Activated CD8-positive, alpha-beta memory T cell treated with anti-CD3 and anti-CD28 coated beads for 4 hours (primary cell): ENCODE measurements around the gene SCUBE2.

Experiments used
- DNase-seq, 2 donors: peaks; one replicate each; pipeline ENCODE4 v3.0.0-alpha.2; 2020; ENCODE audit warnings: low read depth in 2 of 2

Gene SCUBE2

DNA sequence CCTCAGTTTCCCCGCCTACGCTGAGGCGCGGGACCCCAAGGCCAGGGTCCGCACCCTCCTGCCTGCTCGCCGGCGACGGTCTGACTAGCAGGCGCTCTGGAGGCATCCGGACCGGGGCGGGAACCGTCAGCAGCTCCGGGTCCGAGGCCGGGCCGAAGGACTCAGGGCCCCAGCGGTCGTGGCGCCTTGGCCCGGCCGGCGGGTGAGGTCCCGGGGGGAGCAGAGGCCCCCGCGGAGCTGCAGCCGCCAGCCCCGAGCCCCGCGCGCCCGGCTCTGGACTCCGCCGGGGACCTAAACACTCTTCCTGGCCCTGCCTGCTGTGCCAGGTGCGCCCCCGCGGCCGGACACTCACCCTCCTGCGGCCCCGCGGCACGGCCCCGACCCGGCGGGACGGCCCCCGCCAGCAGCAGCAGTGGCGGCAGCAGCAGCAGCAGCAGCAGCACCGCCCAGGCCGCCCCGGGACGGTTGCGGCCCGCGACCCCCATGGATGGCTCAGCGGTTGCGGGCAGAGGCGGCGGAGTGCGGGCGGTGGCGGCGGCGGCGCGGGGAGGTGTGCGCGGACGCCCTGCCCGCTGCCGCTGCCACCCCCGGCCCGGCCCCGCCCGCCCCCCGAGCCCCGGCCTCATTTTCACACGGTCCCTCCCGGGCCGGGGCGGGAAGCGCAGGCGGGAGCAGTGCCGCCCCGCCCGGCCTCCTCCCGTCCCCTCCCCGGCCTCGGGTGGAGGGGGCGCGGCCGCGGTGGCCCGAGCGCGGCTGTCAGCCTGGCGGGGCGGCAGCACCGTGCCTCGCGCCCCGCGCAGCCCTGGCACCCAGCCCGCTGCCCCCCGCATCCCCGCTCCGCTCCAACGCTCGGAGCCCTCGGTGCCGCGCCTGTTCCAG is at the start of gene SCUBE2:
TSS of gene SCUBE2 (minus strand) at position 556 of the 879 bp plus-strand sequence. CDS start at position 485, 71 bp downstream.
- DNase-seq, result no peak

DNA sequence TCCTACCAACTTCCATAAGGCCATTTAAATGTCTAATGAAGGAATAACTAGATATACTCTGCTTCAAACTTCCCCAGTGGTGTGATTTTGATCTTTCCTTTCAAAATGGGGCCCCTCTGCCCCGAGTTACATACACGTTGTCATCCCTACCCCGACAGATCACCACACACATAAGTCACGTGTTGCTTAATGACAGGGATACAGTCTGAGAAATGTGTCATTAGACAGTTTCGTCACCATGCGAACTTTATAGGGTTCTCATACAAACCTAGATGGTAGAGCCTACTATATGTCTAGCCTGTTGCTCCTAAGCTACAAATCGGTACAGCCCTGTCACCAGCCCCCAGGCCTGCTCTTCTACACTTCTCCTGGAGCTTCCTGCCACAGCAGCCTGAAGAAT is 49.8 kb upstream of the SCUBE2 start:
- no peak for DNase-seq

DNA sequence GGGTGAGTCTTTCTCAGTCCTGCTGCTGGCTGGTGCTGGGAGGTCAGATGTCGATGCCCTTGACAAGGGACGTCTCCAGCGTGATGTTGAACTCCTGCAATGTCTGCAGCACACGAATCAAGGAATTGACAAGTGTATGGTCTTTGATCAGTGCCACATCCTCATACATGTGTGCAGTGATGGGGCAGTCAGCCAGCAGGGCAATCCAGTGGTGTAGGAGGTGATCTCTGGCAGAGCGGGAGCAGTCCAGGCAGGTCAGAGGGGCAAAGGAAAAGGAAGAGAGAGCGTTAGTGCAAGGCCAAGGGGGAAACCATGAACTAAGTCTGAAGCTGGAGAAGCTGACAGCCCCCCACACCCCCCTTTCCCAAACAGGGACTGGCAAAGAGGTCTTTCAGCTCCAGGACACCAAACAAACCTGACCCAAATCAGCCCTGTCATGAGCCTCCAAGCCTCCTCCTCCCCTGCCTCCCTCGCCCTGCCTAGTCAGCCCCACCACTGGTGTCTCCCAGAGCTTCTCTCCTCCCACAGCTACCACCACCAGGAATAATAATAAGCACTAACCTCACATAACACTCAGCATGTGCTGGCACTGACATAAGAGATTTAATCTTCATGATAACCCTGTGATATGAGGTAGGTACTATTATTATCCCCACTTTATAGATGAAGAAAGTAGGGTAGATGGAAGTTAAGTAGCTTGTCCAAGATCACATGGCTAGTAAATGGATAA is 48.4 kb upstream of the SCUBE2 start:
- DNase-seq, result no peak

DNA sequence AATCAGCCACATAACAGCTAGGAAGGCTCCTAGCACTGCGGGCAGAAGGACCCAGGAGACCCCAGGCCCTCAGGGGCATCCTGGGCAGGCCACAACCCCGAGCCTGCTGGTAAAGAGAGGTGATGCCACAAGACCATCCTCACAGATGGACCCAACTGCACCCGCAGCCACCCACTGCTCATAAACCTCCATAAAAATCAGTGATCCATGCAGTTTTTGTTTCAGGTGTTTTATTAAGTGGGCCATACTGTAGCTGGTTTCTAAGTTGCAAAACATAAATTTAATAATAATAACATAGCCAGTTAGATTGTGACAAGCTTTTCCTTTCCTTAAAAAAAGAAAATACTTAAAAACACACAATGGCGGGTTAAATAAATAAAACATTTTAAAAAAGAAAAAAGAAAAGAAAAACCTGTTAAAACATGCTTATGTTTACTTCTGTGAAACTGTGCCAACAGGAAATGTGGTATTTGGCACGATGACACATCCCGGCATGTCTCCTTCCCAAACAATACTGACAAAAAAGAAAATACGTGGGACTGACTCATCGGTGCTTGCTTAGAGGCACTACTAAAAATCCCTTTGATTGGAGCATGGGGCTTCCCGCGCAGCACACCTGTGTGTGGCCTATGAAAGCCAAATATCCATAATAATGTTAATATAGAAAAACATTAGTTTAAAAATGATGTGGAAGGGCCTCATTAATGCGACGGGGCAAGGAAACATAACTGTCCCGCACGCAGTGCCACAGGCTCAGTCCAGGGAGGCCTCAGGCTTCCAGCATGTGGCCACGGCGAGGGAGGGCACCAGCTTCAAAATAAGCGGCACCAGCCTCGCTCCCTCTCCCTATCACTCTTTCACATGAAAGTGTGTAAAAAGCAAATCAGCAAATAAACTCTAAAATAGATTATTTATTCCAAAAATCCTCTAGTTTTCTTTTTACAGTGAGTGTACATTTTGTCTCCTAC is 47.5 kb upstream of the SCUBE2 start:
- DNase-seq, result no peak

DNA sequence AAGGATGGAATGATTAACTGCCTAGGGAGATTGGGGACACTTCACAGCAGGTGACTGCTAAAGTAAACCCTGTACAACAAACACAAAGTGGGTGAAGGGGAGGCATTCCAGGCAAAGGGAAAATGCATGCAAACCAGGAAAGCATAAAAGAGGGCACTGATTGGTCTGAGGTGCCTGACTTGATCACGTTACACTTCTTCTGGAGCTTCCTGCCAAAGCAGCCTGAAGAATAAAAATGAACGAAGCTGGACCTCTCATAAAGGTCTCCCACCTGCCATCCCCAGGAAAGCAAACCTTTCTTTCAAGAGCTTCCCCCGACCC is 46.7 kb upstream of the SCUBE2 start:
- no peak for DNase-seq

DNA sequence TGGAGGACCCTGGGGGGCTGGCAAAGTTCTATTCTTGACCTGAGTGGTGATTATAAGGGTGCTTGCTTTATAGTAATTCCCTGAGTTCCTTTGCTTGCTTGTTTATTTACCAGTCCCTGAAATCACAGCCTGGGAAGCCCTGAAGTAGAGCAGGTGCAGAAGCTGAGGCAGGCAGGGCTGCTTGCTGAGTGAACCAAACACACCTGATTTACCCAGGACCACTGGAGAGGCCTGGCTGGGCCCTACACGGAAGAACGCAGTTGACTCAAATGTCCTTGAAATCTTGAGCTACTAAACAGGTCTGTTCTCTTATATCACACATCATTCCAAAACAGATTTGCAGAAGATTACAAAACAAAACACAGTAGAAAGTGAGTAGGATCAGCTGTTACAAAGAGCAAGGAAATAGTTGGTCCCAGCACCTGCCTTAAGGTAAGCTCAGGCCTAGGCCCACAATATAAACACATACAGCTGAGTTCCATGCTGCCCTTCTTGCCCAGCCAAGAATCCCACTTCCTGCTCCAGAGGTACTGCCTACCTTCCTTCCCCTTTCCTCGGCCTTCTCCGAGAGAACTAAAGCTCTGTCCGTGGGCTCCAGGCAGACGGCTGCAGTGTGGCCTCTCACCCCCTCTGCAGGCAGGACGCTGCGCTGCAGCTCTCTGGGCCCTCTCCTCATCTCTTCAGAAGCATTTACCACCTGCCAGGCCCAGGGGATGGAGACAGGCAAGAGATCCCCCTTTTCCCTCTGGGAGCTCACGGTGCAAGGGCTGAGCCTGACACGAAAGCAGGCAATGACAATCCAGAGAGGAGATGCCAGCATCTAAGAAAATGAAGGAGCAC is 46.1 kb upstream of the SCUBE2 start:
- DNase-seq, result peak; percentile 24 to 27

DNA sequence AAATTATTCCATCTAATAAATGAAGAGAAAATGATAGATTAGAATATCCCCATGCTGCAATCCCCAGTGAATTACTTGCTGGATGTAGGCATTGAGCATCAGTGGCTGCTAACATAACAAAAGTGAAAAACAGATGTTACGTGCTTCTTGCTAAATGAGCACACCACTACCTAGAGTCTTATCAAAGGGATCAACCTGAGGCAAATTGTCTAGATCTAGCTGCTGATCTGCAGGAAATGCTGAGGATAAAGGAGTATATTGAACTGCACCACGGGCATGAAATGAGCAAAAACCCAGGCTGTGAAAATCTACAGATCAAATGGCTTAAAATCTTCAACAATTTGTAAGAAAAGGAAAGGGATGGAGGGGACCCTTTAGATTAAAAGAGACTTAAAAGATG is 45.3 kb upstream of the SCUBE2 start:
- no peak for DNase-seq

DNA sequence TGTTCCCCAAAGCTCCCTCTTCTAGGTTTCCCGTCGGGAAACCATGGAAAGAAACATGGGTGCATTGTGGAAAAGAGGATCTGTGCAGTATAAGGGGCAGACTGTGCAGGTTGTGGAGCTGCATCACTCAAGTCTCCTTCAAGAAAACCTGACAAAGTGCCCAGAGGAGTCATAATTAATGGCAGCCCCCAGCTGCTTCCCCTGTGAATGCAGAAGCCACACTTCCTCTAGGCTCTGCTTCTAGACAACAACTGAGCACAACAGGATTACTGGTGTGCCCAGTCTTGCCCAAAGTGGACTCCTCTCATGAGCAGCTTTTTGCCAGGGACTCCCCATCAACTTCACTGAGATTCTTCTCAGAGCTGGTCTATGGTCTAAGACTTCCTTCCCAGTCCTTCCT is 42.6 kb upstream of the SCUBE2 start:
- DNase-seq, result no peak

DNA sequence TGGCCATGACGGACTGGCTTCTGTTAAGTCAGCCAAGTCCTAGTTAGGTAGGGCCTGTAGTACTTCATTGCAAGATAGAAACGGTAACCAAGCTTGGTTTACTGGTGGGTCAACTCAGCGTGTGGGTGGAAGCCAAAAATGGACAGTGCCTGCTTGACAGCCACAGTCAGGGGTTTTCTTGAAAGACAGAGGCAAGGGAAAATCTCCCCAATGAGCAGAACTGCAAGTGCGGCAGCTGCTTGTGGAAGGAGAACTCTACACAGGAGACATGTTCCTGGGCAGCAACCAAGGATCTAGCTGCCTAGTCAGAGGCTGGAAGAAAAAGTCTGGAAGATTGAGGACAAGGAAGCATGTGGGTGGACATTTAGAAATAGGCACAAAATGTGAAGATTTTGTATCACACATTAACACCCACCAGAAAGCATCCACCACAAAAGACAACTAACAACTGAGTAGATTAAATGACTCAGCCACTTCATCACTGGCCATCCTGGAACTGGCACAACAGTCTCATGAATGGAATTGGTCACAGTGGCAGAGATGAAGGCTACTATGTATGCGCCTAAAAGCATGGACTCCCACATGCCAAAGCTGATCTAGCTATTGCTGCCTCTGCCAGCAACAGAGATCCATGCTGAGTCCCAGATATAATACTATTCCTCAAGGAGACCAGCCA is 40.9 kb upstream of the SCUBE2 start:
- no peak for DNase-seq

DNA sequence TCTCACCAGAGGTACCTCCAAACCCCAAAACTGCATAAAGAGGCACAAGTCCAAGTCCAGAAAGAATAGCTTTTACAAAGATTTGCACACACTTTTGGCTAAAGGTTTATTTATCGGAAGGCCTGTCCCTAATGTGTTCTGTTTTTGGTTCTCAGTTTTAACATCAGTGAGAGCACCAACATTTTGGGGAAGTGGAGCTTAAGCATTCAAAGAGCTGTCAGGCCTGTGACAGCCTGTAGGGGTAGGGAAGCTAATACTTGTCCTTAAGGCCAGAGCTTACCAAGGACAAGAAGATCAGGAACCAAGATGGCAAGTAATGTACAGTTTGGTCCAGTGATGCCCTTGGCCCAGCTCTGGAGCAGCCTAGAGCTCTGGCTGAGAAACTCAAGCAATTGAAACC is 38.9 kb upstream of the SCUBE2 start:
- DNase-seq, result no peak

DNA sequence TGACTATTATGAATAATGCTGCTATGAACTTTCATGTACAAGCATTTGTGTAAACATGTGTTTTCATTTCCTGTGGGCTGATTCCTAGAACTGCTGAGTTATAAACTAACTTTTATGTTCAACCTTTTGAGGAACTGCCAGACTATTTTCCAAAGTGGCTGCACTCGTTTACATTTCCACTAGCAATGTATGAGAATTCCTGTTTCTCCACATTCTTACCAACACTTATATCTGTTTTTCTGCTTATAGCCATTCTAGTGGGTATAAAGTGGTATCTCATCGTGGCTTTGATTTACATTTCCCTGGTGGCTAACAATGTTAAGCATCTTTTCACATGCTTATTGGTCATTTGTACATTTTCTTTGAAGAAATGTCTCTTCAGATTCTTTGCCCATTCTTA is 35.2 kb upstream of the SCUBE2 start:
- no peak for DNase-seq

DNA sequence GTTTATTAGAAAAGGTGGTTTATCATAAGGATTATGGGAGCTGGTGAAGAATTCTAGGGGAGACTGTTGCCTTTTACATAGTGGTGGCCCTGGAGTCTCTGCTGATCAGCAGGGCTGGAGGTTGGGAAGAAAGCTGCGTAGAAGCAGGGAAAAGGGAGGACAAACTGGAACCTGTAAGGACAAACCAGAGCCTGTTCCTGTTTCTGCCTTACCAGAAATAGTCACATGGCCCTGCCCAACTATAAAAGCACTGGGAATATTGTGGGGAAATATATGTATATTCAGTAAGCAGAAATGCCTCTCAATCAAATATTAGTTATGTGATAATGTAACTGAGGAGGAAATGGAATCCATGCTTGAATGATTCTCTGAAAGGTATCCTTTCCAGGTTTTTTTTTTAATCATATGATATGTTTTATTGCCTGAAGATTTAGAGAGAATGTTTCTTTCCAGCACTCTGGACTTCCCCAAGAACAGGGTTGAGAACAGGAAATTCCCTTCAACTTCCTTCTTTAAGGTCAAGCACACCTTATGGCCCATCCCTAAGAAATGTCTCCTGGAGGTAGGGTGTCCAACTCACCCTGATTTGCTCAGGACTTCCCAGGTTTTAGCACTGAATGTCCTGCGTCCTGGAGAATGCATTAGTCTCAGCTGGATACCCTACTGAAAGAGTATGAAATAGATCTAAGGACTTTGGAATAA is 33.9 kb upstream of the SCUBE2 start:
- DNase-seq, result no peak

DNA sequence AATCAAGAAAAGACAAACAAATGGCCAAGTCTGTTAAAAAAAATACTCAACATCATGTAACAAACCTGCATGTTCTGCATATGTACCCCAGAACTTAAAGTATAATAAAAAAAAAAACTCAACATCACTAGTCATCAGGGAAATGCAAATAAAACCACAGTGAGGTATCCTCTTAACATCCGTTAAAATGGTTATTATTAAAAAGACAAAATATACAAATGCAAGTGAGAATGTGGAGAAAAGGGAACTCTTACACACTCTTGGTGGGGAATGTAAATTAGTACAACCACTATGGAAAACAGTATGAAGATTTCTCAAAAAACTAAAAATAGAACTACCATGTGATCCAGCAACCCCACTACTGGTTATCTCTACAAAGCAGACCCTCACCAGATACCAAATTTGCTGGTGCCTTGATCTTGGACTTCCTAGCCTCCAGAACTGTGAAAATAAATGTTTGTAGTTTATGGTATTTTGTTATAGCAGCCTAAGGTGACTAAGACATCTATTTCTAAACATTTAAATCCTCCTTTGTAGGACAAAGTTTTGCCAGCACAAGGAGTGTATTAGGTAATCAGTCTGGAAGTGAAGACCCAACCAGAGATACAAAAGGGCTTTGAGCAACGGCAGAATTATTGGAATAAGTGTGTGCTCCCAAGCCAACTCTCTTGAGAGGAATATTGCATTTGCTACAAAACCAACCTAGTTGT is 32.4 kb upstream of the SCUBE2 start:
- DNase-seq, result no peak

DNA sequence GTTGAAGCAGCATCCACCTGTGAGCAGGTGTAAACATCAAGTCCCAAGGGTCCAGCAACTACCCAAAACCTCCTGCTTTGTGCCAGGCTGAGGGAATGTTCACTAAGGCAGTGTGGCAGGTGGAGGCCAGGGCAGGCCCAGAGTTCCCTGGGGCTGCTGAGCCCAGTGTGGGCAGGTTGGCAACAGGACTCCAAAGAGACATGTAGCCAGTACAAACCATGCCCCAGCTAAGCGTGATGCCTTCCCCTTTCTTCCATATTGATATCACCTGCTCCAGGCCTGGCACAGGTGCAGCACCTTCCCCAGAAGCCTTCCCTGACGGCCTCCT is 30.0 kb upstream of the SCUBE2 start:
- no peak for DNase-seq

DNA sequence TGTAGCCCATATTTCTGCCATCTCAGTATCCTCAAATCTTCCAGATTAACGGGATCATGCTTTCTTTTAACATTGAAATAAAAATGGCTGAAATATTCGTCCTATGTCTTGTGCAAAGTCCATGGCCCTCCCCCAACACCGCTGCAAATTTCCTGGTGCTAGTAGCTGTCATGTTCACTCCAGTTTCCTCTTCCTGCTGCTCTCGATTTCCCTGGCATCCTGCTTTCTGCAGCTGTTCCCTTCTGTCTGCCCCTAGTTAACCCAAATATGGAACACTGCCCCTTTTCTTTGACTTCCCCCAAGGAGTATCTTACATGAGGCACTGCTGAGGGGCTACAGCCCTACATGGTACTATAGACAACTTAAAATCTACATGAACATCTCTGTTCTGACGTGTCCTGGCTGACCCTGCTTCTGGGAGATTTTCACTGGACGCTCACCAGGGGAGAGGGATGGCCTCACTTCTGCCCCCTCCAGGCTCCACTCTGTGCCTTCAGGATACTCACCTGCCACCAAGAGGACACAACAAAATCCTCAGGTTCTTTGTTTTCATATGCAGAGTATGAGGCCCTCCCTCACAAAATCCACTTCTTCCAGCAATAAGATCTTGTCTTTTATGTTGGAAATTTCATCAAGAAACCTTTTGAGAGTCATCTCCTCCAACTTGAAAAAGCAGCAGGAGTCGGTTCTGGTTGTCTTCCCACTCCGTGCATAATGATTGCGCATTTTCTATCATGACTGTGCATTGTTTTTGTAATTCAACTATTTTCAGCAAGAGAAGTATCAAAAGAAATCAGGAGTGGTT is 29.5 kb upstream of the SCUBE2 start:
- DNase-seq, result no peak

DNA sequence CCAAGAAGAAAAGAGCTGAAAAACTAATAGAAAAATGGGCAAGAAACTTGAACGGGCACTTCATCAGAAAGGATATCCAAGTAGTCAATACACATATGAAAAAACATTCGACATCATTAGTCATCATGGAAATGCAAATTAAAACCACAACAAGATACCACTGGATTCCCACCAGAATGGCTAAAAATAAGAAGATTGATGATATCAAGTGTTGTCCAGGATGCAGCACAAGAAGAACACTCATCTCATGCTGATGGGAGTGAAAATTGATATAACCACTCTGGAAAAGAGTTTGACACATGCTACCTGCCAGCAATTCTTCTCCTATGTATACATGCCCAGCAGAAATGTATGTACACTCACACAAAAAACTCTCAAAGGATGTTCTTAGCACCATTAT is 26.9 kb upstream of the SCUBE2 start:
- DNase-seq, result no peak

DNA sequence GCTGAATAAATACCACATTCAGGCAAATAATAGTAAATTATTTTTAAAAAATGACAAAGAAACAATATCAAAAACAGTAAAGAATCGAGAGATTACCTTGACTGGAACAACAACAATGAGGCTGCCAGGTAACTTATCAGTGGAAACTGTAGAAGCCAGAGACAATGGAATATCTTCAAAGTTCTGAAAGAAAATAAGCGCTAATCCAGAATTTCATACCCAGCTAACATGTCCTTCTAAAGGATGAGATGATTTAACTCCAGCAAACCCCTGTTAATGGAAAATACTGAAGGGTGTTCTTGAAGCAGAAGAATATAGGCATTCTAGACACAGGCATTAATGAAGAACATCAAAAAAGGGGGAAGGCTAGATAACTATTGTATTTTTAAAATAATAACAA is 20.7 kb upstream of the SCUBE2 start:
- no peak for DNase-seq

DNA sequence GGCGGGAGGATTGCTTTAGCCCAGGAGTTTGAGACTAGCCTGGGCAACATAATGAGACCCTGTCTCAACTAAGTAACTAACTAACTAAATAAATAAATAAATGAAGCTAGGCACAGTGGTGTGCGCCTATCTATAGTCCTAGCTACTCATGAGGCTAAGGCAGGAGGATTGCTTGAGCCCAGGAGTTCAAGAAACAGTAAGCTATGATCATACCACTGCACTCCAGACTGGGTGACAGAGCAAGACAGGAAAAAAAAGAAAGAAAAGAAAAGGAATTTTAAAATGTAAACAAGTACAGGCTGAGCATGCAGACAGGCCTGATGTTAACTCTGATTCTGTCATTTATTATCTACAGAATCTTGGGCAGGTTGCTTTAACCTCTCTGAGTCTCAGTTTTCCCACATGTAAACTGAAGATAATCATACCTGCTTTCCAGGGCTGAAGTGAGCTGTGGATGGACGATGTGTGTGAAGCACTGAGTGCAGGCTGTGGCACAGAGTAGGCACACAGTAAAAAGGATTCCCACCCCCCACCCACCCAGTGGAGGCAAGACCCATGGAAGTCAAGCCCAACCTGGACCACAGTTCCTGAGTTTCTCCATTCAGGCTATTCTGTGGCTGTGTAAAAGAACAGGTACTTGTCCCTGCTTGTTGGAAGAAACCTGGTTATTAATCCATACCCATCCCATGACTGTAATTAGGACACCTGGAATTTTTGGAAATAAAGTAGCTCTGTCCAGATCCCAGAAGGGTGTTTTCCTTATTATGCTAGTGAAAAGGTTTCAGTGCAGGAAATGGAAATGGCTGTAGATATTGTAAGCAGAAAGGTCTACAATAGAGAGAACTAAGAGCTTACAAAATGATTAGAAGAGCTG is 18.7 kb upstream of the SCUBE2 start:
- DNase-seq, result no peak
